HG02885 (cell line): Measurements from ENCODE around the gene PDE4B.
A peak's percentile ranks its signal among the peaks of the same experiment; 100 is the strongest.
"Not testable (repeated sequence)": the region's sequence is repeated elsewhere in the genome, so short reads cannot be mapped to it uniquely, and the experiment has no call there.

ENCODE experiments used
- ATAC-seq: cut with Tn5 transposase; IDR thresholded peaks from one replicate; pipeline ENCODE4 v1.9.1; 2021; ENCODE audit warnings: mild to moderate bottlenecking; ENCODE audit not compliant: unreplicated experiment, poor library complexity

PDE4B gene

DNA sequence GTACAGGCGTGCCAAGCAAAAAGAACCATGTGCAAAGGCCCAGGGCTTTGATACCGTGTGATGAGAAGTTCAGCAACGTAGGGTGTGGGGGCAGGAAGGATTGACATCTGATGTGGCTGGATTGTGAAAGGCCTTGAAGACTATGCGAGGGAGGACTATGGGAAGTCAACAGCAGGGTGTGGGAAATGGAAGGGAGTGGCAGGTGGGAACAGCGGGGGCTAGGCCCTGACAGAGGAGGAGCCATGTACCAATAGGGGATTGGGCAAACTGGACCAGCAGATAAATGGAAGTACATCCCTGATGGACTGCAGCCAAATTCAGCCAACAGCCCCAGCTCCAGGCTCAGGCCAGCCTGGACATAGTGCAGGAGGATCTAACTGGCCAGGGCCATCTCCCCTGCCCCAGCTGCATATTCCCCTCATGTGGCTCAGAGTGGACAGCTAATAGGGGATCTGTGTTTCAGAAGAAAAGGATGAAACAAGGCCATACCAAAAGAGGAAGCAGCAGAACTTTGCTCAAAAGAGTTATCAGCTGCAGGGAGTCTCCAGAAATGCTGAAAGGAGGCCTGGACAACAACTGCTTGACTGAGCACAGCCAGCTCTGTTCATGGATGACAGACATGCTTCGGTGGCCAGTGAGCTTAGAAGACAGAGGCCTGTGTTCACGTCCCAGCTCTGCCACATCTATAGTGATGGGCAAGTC lies 601.0 kb downstream of the PDE4B start:
- ATAC-seq, result no peak

DNA sequence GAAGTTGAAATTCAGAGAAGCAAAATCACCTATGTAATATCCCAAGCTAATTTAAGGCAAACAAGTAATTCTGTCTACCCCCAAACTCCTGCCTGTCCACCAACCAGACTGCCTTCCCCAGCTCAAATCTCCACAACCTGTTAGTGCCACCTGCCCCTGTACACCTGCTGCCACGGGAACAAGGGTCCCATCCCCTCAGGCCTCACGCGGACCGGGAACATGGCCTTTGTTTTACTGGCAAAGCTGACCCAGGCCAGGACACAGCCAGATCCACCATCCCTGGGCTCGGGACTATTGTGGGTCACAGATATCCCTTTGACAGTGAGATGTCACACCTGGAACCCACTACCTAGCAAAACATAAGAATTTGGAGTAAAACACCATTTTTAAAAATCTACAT lies 601.9 kb downstream of the PDE4B start:
- no peak for ATAC-seq

DNA sequence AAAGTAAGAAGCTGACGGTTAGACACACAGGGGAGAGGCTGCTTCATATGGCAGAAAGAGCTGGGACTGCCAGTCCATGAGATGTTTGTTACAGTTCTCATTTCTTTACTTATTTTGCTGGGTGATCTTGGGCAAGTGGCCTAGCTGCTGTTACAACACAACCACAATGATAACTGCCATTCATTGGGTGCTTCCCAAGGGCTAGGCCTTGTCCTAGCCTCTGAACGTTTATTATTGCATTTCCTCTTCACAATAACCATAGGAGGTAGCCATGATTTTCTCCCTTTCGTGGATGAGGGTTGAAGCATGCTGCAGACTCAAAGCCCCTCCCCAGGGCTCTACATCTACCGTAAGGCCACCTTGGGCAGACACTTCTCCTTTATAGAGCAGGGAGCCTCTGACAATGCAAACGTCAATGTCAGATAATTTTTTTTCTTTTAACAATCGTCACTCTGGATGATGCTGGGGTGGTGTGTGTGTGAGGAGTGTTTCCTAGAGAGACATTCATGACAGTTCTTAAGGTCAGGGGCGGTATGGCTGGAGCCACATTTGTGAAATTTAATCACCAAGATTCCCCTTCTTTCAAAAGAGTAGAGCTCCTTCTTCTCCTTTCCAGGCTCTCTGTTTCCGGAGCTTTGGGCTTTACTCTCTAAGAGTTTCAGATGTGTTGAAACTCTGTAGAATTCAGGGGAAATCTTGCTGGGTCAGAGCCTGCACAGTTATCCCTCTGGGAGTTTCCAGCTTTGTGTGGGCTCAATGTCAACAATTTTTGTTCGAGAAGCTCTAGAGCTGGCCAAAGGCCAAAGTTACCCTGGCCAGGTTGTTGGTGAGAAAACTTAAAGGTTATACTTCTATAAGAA lies 602.7 kb downstream of the PDE4B start:
- ATAC-seq, result no peak

DNA sequence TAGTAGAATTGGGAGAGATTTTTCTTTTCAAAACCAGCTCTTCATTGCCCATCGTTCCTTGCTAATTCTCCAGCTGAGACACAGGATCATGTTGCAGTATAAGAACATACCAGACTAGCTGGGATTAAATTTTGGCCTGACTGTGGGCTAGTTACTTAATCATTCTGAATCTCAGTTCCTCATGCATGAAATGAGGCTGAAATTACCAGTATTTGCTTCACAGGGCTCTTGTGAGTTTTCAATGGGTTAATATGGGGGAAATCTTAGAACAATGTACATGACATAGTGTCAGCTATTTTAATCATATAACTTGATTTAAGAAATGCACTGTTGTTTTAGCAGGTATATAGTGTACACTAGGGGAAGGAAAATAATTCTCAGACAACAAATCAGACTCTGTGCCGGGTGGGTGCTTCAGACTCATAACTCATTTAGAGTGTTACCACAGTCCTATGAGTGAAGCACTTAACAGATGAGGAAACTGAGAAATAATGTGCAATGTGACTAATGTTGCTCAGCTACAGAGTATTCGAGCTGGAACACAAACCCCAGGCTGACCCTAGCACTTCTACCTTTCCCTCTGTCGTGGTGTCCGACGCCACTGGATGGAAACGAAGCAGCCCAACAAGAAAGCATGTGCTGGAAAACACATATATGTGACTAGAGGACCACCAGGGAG lies 603.7 kb downstream of the PDE4B start:
- peak; percentile 60 for ATAC-seq

DNA sequence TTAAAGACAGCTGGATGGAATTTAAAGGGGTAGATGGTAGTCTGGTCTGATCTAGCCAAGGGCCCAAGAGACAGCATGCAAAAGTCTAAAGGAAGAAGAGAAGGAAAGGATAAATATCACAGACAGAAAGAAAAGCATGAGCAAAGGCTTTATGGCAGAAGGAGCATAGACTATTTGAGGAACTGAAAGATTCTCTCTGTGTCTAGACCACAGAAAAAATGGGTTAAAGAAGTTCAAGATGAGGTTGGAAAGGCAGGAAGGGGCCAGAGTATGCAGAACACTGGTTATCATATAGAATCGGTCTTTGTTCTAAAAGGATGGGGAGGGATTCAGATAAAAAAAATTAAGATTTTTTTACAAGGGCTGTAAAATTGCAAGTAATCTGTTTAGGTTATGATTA lies 604.5 kb downstream of the PDE4B start:
- ATAC-seq, result peak; percentile 43

DNA sequence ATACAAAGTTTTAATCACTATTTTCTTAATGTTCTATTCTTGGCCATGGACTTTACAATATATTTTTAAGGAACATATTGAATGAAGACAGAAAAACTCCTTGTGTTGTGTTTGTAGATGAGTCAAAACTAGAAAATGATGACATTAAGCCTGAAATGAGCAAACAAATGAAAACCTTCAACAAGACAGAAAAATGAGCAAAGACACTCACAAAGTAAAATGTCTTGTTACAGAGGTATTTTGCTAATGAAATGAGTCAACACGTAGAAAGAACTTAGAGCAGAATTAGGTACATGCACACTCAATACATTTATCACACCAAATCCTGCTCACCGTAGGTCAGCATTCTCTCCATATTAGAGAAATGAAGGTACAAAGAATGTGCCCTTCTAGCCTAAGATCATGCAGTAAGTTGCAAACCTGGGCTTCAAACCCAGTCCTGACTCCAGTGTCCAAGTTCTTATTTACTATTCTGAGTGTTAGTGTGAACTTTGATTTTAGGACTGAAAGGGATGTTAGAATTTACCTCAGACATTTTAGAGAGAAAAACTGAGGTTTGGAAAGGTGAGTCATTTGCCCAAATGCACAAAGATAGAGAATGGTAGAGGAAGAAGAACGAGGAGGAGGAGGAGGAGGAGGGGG lies 607.3 kb downstream of the PDE4B start:
- ATAC-seq, result peak; percentile 41

DNA sequence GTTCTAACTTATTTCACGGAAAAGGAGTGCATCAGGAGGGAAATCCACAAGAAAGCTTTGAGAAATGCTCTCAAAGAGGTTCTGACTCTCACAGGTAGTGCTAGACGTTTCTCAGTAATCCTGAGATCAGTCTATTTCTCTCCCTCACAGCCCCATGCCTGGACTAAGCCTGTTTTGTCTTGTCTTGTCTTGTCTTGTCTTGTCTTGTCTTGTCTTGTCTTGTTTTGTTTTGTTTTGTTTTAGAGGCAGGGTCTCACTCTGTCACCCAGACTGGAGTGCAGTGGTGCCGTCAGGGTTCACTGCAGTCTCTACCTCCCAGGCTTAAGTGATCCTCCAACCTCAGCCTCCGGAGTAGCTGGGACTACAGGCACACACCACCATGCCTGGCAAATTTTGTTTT lies 608.0 kb downstream of the PDE4B start:
- ATAC-seq, result no peak

DNA sequence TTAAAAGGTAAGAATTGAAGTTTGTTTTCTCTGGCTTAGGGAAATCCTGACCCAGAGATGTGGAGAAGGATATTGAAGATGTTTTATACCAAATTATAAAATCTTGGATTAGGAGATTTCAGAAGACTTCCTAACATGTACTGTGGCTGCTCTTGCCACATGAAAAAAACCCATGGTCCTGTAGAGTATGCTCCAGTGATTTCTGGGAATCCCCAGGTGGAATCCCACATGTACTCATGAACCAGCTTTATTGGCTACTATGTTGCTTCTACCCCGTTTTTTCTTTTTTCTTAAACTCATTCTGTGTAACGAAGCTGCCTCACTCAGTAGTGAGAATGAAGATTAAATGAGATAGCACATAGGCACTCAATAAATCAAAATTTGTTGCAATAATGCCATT lies 608.5 kb downstream of the PDE4B start:
- ATAC-seq, result no peak

DNA sequence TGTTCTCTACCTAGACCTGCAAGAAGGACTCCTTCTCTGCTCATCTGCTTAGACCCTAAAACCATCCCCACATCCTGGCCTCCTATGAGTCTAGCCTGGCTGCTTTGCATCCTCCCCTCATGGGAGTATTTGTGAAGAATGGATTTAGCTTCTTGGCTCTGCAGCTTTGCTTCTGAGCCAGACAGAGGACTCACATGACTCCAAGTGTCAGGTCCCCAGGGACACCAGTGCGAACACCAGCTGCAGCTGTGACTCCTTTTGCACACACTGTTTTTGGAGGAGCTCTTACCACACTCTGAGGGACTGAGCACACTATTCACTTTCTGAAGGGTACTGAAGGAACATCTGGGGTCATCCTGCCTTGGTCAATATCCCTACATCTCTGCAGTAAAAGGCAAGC lies 609.5 kb downstream of the PDE4B start:
- ATAC-seq, result peak; percentile 83

DNA sequence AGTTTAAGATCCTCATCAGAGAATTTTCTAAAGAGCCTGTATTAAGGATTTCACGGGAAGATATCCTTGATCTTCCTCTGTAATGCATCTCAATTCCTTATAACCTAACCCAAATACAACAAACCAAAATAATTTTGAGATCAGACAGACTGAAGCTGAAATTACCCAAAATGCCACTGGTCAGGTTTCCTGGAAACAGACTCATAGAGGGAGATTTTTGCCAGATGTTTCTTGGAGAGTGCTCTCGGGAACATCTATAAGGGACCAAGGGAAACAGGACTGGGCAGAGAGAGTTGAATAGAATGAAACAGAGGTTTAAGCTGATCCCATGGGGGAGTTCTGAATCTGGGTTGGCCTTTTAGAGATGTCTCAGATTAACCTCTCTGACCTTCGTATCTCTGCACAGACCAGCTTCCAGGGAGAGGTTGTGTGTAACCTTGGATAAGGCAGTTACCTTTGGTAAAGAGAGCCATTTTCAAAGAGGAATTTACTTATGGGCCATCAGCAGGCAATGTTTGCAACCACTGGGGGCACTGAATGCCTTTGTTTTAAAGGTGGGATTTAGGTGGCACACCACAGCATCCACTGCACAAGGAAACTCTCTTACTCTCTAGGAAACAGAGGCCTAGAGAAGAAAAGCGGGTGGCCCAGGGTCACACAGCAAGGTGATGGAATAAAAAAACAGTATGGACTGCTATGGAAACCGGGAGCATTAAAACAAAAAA lies 610.5 kb downstream of the PDE4B start:
- ATAC-seq, result no peak

DNA sequence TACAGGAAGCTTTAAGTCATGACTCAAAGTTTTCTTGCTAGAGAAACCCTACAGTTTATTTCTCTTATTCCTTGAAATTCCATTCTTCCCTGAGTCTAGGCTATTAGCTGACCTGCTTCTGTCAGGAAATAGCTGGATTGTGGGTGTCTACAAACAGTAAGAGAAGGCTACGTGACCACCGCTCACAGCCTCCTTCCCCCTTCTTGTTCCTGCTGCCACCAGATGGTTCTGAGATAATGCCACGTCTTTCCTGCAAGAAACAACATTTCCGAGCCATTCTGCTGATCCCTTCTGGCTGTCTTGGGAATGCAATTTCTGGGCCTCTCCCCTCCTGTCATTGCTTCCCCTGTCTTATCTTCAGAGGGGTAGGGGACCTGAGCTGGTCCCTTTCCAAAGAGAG lies 612.4 kb downstream of the PDE4B start:
- no peak for ATAC-seq

DNA sequence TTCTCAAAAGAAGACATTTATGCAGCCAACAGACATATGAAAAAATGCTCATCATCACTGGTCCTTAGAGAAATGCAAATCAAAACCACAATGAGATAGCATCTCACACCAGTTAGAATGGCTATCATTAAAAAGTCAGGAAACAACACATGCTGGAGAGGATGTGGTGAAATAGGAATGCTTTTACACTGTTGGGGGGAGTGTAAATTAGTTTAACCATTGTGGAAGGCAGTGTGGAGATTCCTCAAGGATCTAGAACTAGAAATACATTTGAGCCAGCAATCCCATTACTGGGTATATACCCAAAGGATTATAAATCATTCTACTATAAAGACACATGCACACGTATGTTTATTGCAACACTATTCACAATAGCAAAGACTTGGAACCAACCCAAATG lies 618.8 kb downstream of the PDE4B start:
- ATAC-seq, result not testable (repeated sequence)

DNA sequence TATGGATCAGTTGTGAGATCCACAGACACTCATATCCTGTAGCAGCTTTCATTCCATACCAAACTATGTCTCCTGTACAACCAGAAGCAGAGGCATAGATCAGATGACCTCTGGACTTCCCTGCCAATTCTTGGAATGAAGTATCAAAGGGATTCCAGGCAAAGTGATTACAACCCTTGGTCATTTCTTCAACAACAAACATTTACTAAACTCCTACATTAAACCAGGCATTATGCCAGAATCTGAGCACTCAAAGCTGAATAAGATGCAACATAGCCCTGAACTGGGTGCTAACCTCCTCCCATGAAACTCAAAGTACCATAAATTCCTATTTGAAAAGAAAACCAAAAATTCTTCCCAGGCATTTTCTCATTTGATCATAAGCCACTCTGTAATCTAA lies 620.0 kb downstream of the PDE4B start:
- no peak for ATAC-seq

DNA sequence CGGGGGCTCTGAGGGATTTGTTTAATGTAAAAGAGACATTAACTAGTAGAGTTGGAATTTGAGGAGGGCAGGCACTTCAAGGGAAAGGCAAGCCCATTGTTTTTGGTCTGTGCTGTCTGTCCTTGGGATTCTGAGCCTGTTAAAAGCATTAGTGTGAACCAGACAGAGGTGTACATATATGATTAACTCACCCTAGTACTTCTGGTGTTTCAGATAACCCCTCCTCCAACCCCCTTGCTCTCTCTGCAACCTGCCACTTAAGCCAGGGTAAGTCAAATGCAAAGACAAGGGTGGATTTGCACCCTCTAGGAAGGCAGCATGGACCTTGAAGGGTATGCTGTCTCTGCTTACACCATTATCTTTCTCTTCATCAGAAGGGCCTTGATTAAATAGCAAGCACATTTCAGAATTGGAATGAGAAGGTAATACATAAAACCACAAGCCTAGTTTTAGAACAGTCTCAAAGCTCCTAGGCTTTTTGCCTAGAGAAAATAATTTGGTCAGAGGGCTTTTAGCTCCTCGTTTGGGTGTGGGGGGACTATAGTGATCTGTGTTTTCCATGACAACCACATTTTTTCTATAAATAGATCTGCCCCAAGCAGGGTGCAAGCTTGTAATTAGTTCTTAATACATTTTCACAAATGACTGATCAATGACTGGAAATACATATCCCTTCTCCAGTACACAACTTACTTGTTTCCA lies 620.6 kb downstream of the PDE4B start:
- ATAC-seq, result no peak

DNA sequence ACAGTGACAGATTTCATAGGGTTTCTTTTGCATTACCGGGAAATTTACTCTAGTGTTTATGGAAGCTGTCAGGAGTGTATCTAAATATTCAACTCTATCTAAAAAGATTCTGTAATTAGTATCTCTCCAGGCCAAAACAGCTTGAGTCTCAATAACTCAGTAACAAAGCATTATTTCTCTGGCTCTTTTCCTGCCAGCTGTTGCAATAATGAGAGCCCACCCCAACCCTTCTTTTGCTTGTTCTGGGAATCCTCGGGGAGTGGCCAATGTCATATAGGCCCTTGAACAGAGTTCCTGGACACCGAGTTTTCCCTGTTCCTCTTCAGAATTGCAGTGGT lies 621.1 kb downstream of the PDE4B start:
- ATAC-seq, result no peak

DNA sequence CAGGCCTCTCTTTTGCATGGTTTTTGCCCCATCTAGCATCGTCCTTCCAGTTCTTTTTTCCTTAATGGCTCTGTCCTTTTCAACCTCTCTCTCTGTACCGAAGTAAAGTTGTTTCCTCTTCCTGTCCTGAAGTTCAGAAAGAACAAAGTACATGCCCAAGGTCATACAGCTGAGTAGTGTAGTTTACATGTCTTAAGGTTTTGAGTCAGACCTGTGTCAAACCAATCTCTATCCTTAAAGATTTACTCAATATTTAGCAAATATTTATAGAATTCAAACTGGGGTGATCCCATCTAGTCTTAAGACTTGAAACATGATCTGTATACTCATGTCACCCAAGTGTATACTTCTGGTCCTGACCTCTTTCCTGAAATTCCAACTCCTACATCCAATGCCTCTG lies 622.6 kb downstream of the PDE4B start:
- no peak for ATAC-seq

DNA sequence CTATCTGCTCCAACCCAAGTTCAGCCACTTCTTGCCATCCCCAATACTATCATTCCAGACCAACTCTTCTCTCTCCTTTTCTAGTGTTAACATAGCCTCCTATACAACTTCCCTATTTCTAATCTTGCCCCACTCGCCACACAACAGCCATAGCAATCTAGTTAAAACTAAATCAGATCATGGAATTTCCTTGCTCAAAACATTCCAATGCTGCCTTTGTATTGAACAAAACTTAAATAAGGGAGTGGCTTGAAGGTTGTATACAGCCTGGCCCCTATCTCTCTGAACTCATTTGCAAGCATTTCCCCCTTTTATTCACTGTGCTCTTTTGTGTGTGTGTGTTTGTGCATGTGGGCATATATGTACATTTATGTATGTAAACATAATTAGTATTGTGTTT lies 623.2 kb downstream of the PDE4B start:
- ATAC-seq, result no peak

DNA sequence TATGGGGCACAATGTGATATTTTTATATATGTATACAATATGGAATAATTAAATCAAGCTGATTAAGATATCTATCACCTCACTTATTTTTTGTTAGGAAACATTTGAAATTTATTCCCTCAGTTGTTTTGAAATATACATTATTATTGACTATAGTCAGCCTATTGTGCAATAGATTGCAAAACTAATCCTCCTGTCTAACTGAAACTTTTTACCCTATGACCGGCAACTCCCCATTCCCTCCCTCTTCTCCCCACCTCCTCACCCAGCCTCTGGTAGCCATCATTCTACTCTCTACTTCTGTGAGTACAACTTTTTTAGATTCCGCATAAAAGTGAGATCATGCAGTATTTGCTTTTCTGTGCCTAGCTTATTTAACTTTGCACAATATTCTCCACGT lies 623.6 kb downstream of the PDE4B start:
- ATAC-seq, result no peak

DNA sequence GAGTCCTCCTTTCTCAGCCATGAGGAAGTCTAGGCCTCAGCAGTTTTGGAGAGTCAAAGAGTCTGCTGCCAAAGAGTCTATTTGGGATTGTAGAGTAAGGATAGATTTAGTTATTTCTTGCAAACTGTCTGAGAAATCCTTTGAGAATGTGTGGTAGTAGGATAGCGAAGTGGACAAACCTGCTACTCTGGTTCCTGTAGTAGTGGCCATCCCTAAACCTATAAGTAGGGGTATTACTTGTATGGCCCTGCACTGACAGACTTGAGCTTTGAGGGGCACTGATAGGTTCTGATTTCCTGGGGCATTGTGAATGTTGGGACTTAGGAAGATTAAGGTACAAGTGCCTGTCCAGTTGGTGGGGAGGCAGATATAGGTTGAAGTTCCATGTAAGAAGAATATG lies 625.3 kb downstream of the PDE4B start:
- ATAC-seq, result no peak

DNA sequence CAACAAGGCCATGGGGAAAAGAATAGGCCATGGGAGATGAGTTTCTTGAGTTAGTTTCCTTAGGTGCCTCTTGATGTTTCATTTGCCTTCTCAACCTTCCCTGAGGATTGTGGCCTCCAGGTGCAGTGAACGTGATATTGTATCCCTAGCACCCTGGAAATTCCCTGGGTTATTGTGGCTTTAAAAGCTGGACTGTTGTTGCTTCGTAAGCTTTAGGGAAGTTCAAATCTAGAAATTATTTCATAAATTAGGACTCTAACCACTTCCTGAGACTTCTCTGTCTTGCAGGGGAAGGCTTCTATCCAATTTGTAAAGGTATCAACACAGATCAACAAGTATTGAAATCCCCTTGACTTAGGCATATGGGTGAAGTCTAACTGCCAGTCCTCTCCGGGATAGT lies 627.5 kb downstream of the PDE4B start:
- ATAC-seq, result not testable (repeated sequence)
